C4-2B (cell line): Measurements from ENCODE around the gene RBM18.

Experiments used
- H3K27ac ChIP-seq: fragments of 450-650 bp; 2 replicates; pipeline ENCODE4 v1.5.1; 2017
- CTCF ChIP-seq: fragments of 450-650 bp; conservative IDR thresholded peaks from 2 replicates; pipeline ENCODE4 v1.5.1; 2017; ENCODE audit warnings: mild to moderate bottlenecking
- ZFX ChIP-seq: fragments of 450-650 bp; IDR thresholded peaks from 2 replicates; pipeline ENCODE4 v1.6.1; 2017

The RBM18 gene

DNA sequence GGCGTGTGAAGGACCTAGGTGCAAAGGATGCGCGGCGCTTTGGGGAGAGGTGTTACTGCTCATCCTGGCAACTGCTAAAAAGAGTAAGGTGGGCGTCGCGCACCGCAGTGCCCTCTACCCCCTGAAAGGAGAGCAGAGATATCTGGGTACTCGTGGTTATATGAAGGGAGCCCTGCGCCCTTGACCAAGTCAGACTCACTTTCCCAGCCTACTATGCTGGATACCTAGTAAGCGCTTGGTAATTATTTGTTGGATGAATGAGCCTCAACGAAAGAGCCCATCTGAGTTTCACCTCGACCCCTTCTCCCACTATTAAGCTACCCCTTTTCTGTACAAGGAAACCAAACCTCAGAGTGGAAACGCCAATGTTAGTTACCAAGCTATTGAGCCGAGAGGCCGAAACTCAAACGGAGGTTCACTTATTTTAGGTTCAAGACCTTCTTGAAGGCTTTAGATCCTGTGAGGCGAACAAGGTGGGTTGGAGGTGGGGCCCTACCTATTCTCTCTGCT, 43.9 kb downstream of the RBM18 start:
- no peak overlapping the region for H3K27ac ChIP-seq
- TF ChIP-seq ZFX (no peak), CTCF (no peak)

DNA sequence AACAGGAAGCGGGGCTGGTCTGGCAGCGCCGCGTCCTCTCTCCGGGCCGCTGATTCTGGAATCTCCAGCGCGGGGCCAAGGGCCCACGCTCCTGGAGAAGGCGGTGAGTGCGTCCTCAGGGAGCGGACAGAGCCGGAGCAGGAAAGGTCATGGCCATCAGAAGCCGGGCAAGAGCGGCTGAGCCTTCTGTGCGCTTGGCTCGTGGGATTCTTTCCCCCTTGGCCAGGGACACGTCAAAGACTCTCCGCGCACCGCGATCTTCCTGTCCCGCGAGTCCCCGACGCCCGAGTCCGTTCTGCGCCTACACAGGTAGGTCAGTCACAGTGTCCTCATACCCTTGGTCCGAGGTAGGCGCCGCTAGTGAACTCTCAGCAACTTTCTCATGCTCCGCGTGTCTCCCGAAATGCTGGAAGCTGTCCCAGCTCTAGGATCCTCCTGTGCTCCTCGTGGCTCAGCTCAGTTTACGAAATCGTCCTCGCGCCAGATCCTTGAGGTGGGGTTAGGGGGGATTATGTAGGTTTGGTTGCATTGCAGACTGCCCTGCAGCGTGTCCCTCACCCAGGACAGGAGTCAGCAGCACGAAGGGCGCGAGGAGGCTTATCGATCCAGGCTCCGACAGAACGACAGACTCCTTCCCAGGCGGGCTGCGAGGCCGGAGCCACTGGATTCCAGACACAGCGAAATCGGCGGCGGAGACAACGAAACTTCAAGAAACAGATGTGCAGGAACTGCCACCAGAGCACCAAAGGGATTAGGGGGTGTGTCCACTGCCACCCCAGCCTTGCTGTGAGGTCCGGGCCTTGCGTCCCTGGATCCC, 44.6 kb downstream of the RBM18 start:
- no peak overlapping the region for H3K27ac ChIP-seq
- TF ChIP-seq ZFX (no peak), CTCF (no peak)

DNA sequence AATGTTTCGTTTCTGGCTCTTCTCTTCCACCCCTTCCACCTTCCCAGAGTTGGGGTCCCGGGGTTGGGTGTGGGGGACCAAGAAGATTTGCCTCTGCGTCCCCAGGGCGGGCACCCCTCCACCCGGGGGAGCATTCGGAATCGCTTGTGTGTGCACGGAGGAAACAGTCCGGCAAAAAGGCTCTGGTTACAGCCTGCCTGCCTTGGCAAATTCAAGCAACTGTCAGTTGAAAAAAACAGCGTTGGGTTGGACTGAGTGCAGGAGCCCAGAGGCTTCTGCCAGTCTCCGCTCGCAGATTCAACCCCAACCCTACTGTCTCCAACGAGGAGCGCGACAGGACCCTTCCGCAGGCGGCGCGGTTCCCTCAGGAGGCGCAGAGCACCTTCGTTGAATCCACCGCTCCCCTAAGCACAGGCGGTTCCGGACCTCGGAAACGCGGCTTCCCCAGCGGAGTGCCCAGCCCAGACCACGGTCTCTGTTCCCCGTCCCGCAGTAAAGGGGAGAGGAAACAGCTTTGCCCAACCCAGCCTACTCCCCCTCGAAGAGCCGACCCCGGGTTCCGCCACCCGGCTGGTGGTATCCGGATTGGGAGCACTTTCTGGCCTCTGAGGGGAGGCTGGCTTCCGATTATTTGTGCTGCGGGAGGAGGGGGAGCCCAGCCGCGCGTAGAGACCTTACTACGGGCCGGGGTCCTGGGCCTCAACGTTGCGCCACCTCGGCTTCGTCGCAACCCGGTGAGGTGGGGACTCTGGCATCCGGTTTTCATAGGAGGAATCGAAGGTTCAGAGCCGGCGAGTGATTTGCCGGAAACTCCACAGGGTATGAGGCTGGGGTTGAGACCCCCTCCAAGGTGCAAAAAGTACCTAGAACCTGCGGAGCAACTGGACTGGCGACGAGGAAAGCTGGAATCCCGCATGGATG, 45.4 kb downstream of the RBM18 start:
- no peak for TF ChIP-seq CTCF
- no peak for TF ChIP-seq ZFX
- H3K27ac ChIP-seq, result peak overlapping the region; percentile 56

GRCh38 chr9:122218071-122218934, 46.3 kb downstream of the RBM18 start:
- TF ChIP-seq CTCF, result no peak
- no peak for TF ChIP-seq ZFX

GRCh38 chr9:122217640-122218039, 47.0 kb downstream of the RBM18 start:
- TF ChIP-seq CTCF, result no peak
- no peak for TF ChIP-seq ZFX
- peak overlapping the region; percentile 56 for H3K27ac ChIP-seq

More at GRCh38 chr9:122218071-122218934, 46.3 kb downstream of the RBM18 start:
- H3K27ac ChIP-seq, result peak overlapping the region; percentile 56

DNA sequence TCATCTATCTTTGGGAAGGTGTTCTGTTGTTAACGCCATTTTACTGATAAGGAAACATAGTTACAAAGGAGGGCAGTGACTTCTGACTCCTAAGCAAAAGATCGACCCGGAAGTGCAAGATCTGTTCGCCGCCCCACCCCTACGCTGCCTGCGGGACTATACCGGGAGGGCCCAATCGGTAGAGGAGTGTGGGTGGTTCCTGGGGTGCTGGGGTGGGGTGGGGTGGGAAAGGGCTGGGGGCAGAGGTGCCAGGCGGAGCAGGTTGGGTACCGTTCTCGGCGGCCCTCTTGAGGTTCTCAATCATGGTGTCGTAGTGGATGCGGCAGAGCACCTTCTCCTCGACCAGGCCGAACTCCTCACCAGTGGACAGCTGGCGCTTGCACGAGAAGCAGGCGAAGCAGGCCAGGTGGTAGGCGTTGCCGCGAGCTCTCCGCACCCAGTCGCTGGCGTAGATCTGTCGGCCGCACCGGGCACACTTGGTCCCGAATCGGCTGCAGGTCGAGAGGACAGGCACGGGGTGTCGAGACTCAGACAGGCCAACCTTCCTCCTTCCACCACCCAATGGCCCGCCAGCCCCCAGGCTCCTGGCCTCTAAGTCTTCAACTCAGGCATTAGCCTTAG, 47.7 kb downstream of the RBM18 start:
- TF ChIP-seq ZFX, result no peak
- TF ChIP-seq CTCF, result no peak
- no peak overlapping the region for H3K27ac ChIP-seq
